Testis (tissue), 2 donors: ENCODE measurements around the gene ITIH4.

Source experiments
- POLR2A ChIP-seq: fragments of 450-650 bp; IDR thresholded peaks from one replicate; pipeline ENCODE4 v1.6.1; 2017; ENCODE audit warnings: antibody characterized with exemption, mild to moderate bottlenecking, moderate library complexity
- TF ChIP-seq, protein P1 (sequence below), 3 experiments: fragments of 450-650 bp in 2 of 3; fragments of 200-600 bp in 1 of 3; sonication (generic) in 1 of 3; IDR thresholded peaks; one replicate each; pipeline ENCODE4 v1.5.1; 2016 to 2019; ENCODE audit warnings: antibody characterized with exemption in 3 of 3, mild to moderate bottlenecking in 2 of 3, moderate library complexity in 1 of 3

DNA sequence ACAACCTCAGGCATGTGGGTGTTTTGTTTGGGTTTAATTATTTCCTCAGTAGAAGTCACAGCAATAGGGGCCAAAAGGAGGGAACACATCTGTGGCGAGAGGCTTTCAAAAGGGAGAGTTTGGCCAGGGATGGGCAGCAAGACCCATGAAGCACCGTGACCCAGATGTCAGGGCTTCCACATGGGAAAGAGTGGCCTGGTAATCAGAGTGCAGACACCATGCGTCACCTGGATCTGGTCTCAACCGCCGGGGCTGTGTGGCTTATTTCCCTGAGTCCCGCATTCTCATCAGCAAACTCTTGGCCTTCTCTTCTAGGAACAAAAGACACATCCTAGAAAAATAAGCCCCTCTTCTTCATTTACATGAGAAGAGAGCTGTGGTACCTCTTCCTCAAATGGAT lies 16.8 kb upstream of the ITIH4 start:
- TF ChIP-seq, protein P1, sequence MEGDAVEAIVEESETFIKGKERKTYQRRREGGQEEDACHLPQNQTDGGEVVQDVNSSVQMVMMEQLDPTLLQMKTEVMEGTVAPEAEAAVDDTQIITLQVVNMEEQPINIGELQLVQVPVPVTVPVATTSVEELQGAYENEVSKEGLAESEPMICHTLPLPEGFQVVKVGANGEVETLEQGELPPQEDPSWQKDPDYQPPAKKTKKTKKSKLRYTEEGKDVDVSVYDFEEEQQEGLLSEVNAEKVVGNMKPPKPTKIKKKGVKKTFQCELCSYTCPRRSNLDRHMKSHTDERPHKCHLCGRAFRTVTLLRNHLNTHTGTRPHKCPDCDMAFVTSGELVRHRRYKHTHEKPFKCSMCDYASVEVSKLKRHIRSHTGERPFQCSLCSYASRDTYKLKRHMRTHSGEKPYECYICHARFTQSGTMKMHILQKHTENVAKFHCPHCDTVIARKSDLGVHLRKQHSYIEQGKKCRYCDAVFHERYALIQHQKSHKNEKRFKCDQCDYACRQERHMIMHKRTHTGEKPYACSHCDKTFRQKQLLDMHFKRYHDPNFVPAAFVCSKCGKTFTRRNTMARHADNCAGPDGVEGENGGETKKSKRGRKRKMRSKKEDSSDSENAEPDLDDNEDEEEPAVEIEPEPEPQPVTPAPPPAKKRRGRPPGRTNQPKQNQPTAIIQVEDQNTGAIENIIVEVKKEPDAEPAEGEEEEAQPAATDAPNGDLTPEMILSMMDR (IDR thresholded peaks at IDR 0.05): no peak
- TF ChIP-seq POLR2A: no peak
